Fibroblast of lung (primary cell): ENCODE measurements around the gene ATRN. TPM values are rescaled to one million over a fixed set of nuclear protein-coding genes. Genes with fewer than 3 reads are reported as not detected.
"Not testable (repeated sequence)": the region's sequence is repeated elsewhere in the genome, so short reads cannot be mapped to it uniquely, and the experiment has no call there.

Experiments
- DNase-seq, 2 donors: peaks; one replicate each; pipeline versions ENCODE4 v3.0.0 to v3.0.0-alpha.2; 2010; ENCODE audit warnings: low read depth in 2 of 2
- H2AFZ ChIP-seq: 2 replicates; pipeline ENCODE4 v1.5.1; 2012; ENCODE audit warnings: low read length, control low read depth, inconsistent platforms
- H3K27ac ChIP-seq: 2 replicates; pipeline ENCODE4 v1.5.1; 2011; ENCODE audit warnings: low read length, control low read depth; ENCODE audit not compliant: insufficient read depth
- H3K27me3 ChIP-seq: 2 replicates; pipeline ENCODE4 v1.5.1; 2011; ENCODE audit warnings: mild to moderate bottlenecking, low read length; ENCODE audit not compliant: control insufficient read depth, insufficient read depth
- H3K36me3 ChIP-seq: 2 replicates; pipeline ENCODE4 v1.5.1; 2011; ENCODE audit warnings: low read length; ENCODE audit not compliant: control insufficient read depth, insufficient read depth
- H3K4me1 ChIP-seq: 2 replicates; pipeline ENCODE4 v1.5.1; 2011; ENCODE audit warnings: low read length; ENCODE audit not compliant: control insufficient read depth, insufficient read depth; ENCODE audit errors: extremely low read depth
- H3K4me2 ChIP-seq: 2 replicates; pipeline ENCODE4 v1.5.1; 2011; ENCODE audit warnings: low read length, control low read depth; ENCODE audit not compliant: insufficient read depth; ENCODE audit errors: extremely low read depth
- H3K4me3 ChIP-seq, 4 experiments: fragments of 200-600 bp in 1 of 4; sonication (generic) in 1 of 4; replicated peaks in 1 of 4; 2 replicates each; pipeline ENCODE4 v1.5.1; 2011 to 2016; ENCODE audit warnings: low read length in 4 of 4, low read depth in 3 of 4, mild to moderate bottlenecking in 3 of 4, control low read depth in 2 of 4, inconsistent platforms in 1 of 4, mixed read lengths in 1 of 4; ENCODE audit not compliant: insufficient read depth in 1 of 4; ENCODE audit errors: control extremely low read depth in 1 of 4
- H3K79me2 ChIP-seq: 2 replicates; pipeline ENCODE4 v1.5.1; 2012; ENCODE audit warnings: mild to moderate bottlenecking, low read length, inconsistent platforms; ENCODE audit not compliant: control insufficient read depth, insufficient read depth
- H3K9ac ChIP-seq: 2 replicates; pipeline ENCODE4 v1.5.1; 2011; ENCODE audit warnings: mild to moderate bottlenecking, low read length, control low read depth; ENCODE audit not compliant: insufficient read depth
- H3K9me3 ChIP-seq: 2 replicates; pipeline ENCODE4 v1.5.1; 2012; ENCODE audit warnings: low read depth, low read length; ENCODE audit not compliant: control insufficient read depth, insufficient read depth
- H4K20me1 ChIP-seq: 2 replicates; pipeline ENCODE4 v1.5.1; 2011; ENCODE audit warnings: low read length; ENCODE audit not compliant: control insufficient read depth, insufficient read depth; ENCODE audit errors: extremely low read depth
- CTCF ChIP-seq, 2 donors: IDR thresholded peaks in 1 of 2; conservative IDR thresholded peaks in 1 of 2; 1 replicate in 1 of 2; 2 replicates in 1 of 2; pipeline ENCODE4 v1.5.1; 2011 to 2012; ENCODE audit warnings: low read length in 2 of 2, control low read depth in 1 of 2, inconsistent platforms in 1 of 2, low read depth in 1 of 2, mild to moderate bottlenecking in 1 of 2
- EZH2 ChIP-seq: IDR thresholded peaks from 2 replicates; pipeline ENCODE4 v1.5.1; 2012; ENCODE audit warnings: low read length, control low read depth, mild to moderate bottlenecking; ENCODE audit errors: missing control alignments
- polyA plus RNA-seq, 2 donors: library from polyadenylated mRNA; depleted of rRNA in 1 of 2; stranded (reverse) in 1 of 2; unstranded in 1 of 2; fragments of >200 nt; gene quantifications; 2 replicates each; pipeline ENCODE4 v1.2.1, GENCODE V29; 2011 to 2012; ENCODE audit warnings: missing spikeins in 1 of 2
- total RNA-seq: library from RNA; depleted of rRNA; stranded (reverse); fragments of >200 nt; gene quantifications from 2 replicates; pipeline ENCODE4 v1.2.1, GENCODE V29; 2014

The ATRN gene
- total and polyA plus RNA-seq, 2 donors (not counting 1 experiment from before 2014, with no cell fraction given) = 30.6 to 48.8 TPM

DNA sequence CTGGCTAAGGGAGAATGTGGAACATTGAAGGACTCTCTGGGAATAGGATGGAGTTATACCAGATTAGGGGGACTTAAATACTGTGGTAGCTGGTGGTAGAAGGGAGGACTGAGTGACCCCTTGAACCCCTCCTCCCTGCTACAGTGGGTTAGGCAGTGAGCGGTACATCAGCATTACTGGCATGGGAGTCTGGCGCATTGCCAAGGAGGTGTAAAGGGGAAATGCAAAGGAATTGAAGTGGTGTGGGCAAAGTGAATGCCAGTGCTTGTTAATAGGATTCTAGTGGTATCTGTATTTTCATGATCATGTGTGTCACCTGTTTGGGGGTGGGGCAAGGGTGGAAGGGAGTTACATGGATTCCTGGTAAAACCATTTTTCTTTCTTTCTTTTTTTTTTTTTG, 132.3 kb downstream of the ATRN start:
- H3K36me3 ChIP-seq = no peaks in the 10 kb centered on the region
- TF ChIP-seq CTCF (conservative IDR thresholded peaks at IDR 0.05 in 1 of 2, IDR thresholded peaks at IDR 0.05 in 1 of 2; ENCODE audit: low read depth in 1 of 2, low read length in 2 of 2) = no peak
- no peak for TF ChIP-seq EZH2
- DNase-seq = no peak
- no peaks in the 10 kb centered on the region for H3K4me1 ChIP-seq
- no peaks in the 10 kb centered on the region for H4K20me1 ChIP-seq
- no peak overlapping the region for H3K27ac ChIP-seq
- H3K4me3 ChIP-seq = no peak overlapping the region
- H3K27me3 ChIP-seq = no peaks in the 10 kb centered on the region
- no peak overlapping the region for H3K9ac ChIP-seq
- H3K9me3 ChIP-seq = no peaks in the 10 kb centered on the region
- no peak overlapping the region for H2AFZ ChIP-seq
- H3K4me2 ChIP-seq = no peak overlapping the region
- H3K79me2 ChIP-seq = no peaks in the 10 kb centered on the region

GRCh38 chr20:3605386-3605886, 134.6 kb downstream of the ATRN start:
- not testable (repeated sequence) for H2AFZ ChIP-seq, H3K9me3 ChIP-seq, H3K27ac ChIP-seq, H3K9ac ChIP-seq, H4K20me1 ChIP-seq, H3K27me3 ChIP-seq, H3K4me3 ChIP-seq, DNase-seq, H3K36me3 ChIP-seq, H3K4me2 ChIP-seq, H3K79me2 ChIP-seq, H3K4me1 ChIP-seq

GRCh38 chr20:3606021-3606420, 135.2 kb downstream of the ATRN start:
- no peak overlapping the region for H3K27ac ChIP-seq
- H3K4me1 ChIP-seq = no peaks in the 10 kb centered on the region
- H3K4me3 ChIP-seq = no peak overlapping the region
- H3K36me3 ChIP-seq = no peaks in the 10 kb centered on the region
- no peak overlapping the region for H2AFZ ChIP-seq
- no peaks in the 10 kb centered on the region for H3K27me3 ChIP-seq
- TF ChIP-seq EZH2 = no peak
- no peak for TF ChIP-seq CTCF (conservative IDR thresholded peaks at IDR 0.05 in 1 of 2, IDR thresholded peaks at IDR 0.05 in 1 of 2; ENCODE audit: low read depth in 1 of 2, low read length in 2 of 2)
- no peaks in the 10 kb centered on the region for H4K20me1 ChIP-seq
- peak in 1 of 2 donors; percentile 6 for DNase-seq
- no peak overlapping the region for H3K9ac ChIP-seq
- no peak overlapping the region for H3K4me2 ChIP-seq
- H3K79me2 ChIP-seq = no peaks in the 10 kb centered on the region
- H3K9me3 ChIP-seq = no peaks in the 10 kb centered on the region
